Liver (tissue), 3 donors: ENCODE results near the gene IMPDH2.

Experiments used
- JUND ChIP-seq, 2 donors: IDR thresholded peaks; 2 replicates each; pipeline ENCODE4 v1.6.1; 2016; ENCODE audit warnings: antibody characterized with exemption in 2 of 2
- RAD21 ChIP-seq, 2 donors: IDR thresholded peaks; 2 replicates each; pipeline ENCODE4 v1.6.1; 2016; ENCODE audit warnings: antibody characterized with exemption in 2 of 2, mild to moderate bottlenecking in 2 of 2
- REST ChIP-seq: IDR thresholded peaks from 2 replicates; pipeline ENCODE4 v1.6.1; 2016; ENCODE audit warnings: antibody characterized with exemption, mild to moderate bottlenecking
- SP1 ChIP-seq: IDR thresholded peaks from 2 replicates; pipeline ENCODE4 v1.6.1; 2018; ENCODE audit warnings: antibody characterized with exemption, mild to moderate bottlenecking
- TAF1 ChIP-seq: conservative IDR thresholded peaks from 2 replicates; pipeline ENCODE4 v1.6.1; 2016; ENCODE audit warnings: antibody characterized with exemption, mild to moderate bottlenecking
- YY1 ChIP-seq: IDR thresholded peaks from 2 replicates; pipeline ENCODE4 v1.6.1; 2016; ENCODE audit warnings: antibody characterized with exemption, mild to moderate bottlenecking
- ZBTB33 ChIP-seq: IDR thresholded peaks from 2 replicates; pipeline ENCODE4 v1.6.1; 2016; ENCODE audit warnings: antibody characterized with exemption
- TF ChIP-seq, protein P1 (sequence below): fragments of 150-350 bp; IDR thresholded peaks from 2 replicates; pipeline ENCODE4 v1.5.1; 2017; ENCODE audit warnings: improper control_type of control experiment, low read depth, low read length; ENCODE audit not compliant: missing input control
- donor health status: healthy.
- donor health status: healthy.

GRCh38 chr3:49005998-49006397 is 23.2 kb downstream of the IMPDH2 start:
- TF ChIP-seq, protein P1, sequence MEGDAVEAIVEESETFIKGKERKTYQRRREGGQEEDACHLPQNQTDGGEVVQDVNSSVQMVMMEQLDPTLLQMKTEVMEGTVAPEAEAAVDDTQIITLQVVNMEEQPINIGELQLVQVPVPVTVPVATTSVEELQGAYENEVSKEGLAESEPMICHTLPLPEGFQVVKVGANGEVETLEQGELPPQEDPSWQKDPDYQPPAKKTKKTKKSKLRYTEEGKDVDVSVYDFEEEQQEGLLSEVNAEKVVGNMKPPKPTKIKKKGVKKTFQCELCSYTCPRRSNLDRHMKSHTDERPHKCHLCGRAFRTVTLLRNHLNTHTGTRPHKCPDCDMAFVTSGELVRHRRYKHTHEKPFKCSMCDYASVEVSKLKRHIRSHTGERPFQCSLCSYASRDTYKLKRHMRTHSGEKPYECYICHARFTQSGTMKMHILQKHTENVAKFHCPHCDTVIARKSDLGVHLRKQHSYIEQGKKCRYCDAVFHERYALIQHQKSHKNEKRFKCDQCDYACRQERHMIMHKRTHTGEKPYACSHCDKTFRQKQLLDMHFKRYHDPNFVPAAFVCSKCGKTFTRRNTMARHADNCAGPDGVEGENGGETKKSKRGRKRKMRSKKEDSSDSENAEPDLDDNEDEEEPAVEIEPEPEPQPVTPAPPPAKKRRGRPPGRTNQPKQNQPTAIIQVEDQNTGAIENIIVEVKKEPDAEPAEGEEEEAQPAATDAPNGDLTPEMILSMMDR = no peak
- TF ChIP-seq ZBTB33 (no peak), SP1 (no peak), RAD21 (IDR thresholded peaks at IDR 0.05) (no peak), TAF1 (no peak), JUND (IDR thresholded peaks at IDR 0.05) (no peak), REST (no peak), YY1 (no peak)
